Testis (tissue), 2 donors: ENCODE measurements around the gene UBXN4.

Source experiments
- CTCF ChIP-seq, 3 experiments: fragments of 450-650 bp in 2 of 3; fragments of 200-600 bp in 1 of 3; sonication (generic) in 1 of 3; IDR thresholded peaks; one replicate each; pipeline ENCODE4 v1.5.1; 2016 to 2019; ENCODE audit warnings: antibody characterized with exemption in 3 of 3, mild to moderate bottlenecking in 2 of 3, moderate library complexity in 1 of 3
- POLR2A ChIP-seq: fragments of 450-650 bp; IDR thresholded peaks from one replicate; pipeline ENCODE4 v1.6.1; 2017; ENCODE audit warnings: antibody characterized with exemption, mild to moderate bottlenecking, moderate library complexity

GRCh38 chr2:135740206-135740605 is 1.4 kb upstream of the UBXN4 start:
- TF ChIP-seq CTCF (IDR thresholded peaks at IDR 0.05) (no peak), POLR2A (no peak)
